Small intestine (tissue), 7 donors: ENCODE data around the gene PHACTR1. TPM values are rescaled to one million over a fixed set of nuclear protein-coding genes. Genes with fewer than 3 reads are reported as not detected.

Experiments used
- DNase-seq, 2 donors: peaks; one replicate each; pipeline versions ENCODE4 v3.0.0 to v3.0.0-alpha.2; 2013
- FAIRE-seq: peaks from 2 replicates; lab custom pipeline; 2012; peaks lifted over from hg19 to GRCh38; lab: Jason Lieb, UNC
- H3K27ac ChIP-seq, 3 donors: one replicate each; pipeline ENCODE4 v1.5.1; 2013; ENCODE audit warnings: low read length in 2 of 3, mild to moderate bottlenecking in 2 of 3, control low read depth in 1 of 3, inconsistent platforms in 1 of 3, low read depth in 1 of 3, moderate library complexity in 1 of 3
- H3K27me3 ChIP-seq, 3 donors: one replicate each; pipeline ENCODE4 v1.6.1; 2013; ENCODE audit warnings: low read length in 3 of 3, inconsistent platforms in 1 of 3; ENCODE audit not compliant: control insufficient read depth in 3 of 3, insufficient read depth in 3 of 3
- H3K36me3 ChIP-seq, 3 donors: one replicate each; pipeline ENCODE4 v1.6.1; 2013; ENCODE audit warnings: low read length in 3 of 3, inconsistent platforms in 1 of 3, low read depth in 1 of 3, mild to moderate bottlenecking in 1 of 3, moderate library complexity in 1 of 3; ENCODE audit not compliant: control insufficient read depth in 3 of 3, insufficient read depth in 2 of 3
- H3K4me1 ChIP-seq, 3 donors: one replicate each; pipeline ENCODE4 v1.6.1; 2013; ENCODE audit warnings: low read length in 2 of 3, inconsistent platforms in 1 of 3, low read depth in 1 of 3, mild to moderate bottlenecking in 1 of 3, moderate library complexity in 1 of 3; ENCODE audit not compliant: control insufficient read depth in 3 of 3, insufficient read depth in 2 of 3
- H3K4me3 ChIP-seq, 3 donors: one replicate each; pipeline ENCODE4 v1.5.1; 2013; ENCODE audit warnings: low read length in 3 of 3, control low read depth in 1 of 3, inconsistent platforms in 1 of 3, low read depth in 1 of 3, mild to moderate bottlenecking in 1 of 3, moderate library complexity in 1 of 3
- H3K9me3 ChIP-seq, 2 donors: one replicate each; pipeline ENCODE4 v1.6.1; 2013; ENCODE audit warnings: low read depth in 1 of 2, low read length in 1 of 2; ENCODE audit not compliant: control insufficient read depth in 2 of 2, insufficient read depth in 1 of 2
- WGBS, 3 donors: extraction: QIAGEN DNeasy Blood & Tissue Kit; methylation state at CpG; one replicate each; pipeline ENCODE4 v1.1.7; 2013; 5-methylcytosine and 5-hydroxymethylcytosine counted together
- polyA plus RNA-seq, 4 donors: library from polyadenylated mRNA; stranded (reverse) in 3 of 4; unstranded in 1 of 4; fragments of 200-250 nt in 3 of 4; fragments of 120-200 nt in 1 of 4; gene quantifications; one replicate each; pipeline versions ENCODE4 v1.2.1 to v1.2.3, GENCODE V29; 2013
- donor health status: healthy with polysubstance abuse.
- donor health status: control.
- donor health status: control.
- donor health status: Bipolar disorder and iron deficiency.
- donor health status: healthy.

Gene PHACTR1
- polyA plus RNA-seq, 4 donors, result 0.67 to 3.8 (median 1.8) TPM

GRCh38 chr6:12947151-12947871 lies 230.7 kb downstream of the PHACTR1 start:
- FAIRE-seq (no peak), DNase-seq (no peak)
- WGBS, 3 donors, result 72 to 78% (median 74%) methylated on average over 4 of the region's 4 CpGs

GRCh38 chr6:12947967-12948366 lies 231.4 kb downstream of the PHACTR1 start:
- WGBS, 3 donors, result 92 to 97% (median 93%) methylated on average over 1 of the region's 1 CpG
- H3K4me3 ChIP-seq, result no peak overlapping the region

More at GRCh38 chr6:12947151-12947871, 230.7 kb downstream of the PHACTR1 start:
- H3K36me3 ChIP-seq, result no peaks in the 10 kb centered on the region
- no peaks in the 10 kb centered on the region for H3K4me1 ChIP-seq
- H3K9me3 ChIP-seq, result no peaks in the 10 kb centered on the region
- no peaks in the 10 kb centered on the region for H3K27me3 ChIP-seq
- H3K27ac ChIP-seq, result no peak overlapping the region
- H3K4me3 ChIP-seq, result no peak overlapping the region

GRCh38 chr6:12950976-12951375 lies 234.4 kb downstream of the PHACTR1 start:
- WGBS, 3 donors, result 61 to 73% (median 62%) methylated on average over 5 of the region's 5 CpGs
- H3K27me3 ChIP-seq, result peaks cover 0 to 3% (median 0%) of the 10 kb centered on the region in 3 donors
- H3K4me3 ChIP-seq, result no peak overlapping the region
- no peaks in the 10 kb centered on the region for H3K36me3 ChIP-seq
- H3K9me3 ChIP-seq, result no peaks in the 10 kb centered on the region
- H3K27ac ChIP-seq, result no peak overlapping the region
- DNase-seq, result no peak
- no peaks in the 10 kb centered on the region for H3K4me1 ChIP-seq
- no peak for FAIRE-seq

More at GRCh38 chr6:12947967-12948366, 231.4 kb downstream of the PHACTR1 start:
- DNase-seq (no peak), FAIRE-seq (no peak)
- Histone ChIP-seq H3K27ac (no peak overlapping the region), H3K9me3 (no peaks in the 10 kb centered on the region), H3K4me1 (no peaks in the 10 kb centered on the region), H3K36me3 (no peaks in the 10 kb centered on the region), H3K27me3 (no peaks in the 10 kb centered on the region)

- peaks cover 0 to 6% (median 0%) of the 10 kb centered on the region in 3 donors for H3K27me3 ChIP-seq
- no peak for FAIRE-seq
- H3K36me3 ChIP-seq, result no peaks in the 10 kb centered on the region
- no peaks in the 10 kb centered on the region for H3K9me3 ChIP-seq
- no peak overlapping the region for H3K4me3 ChIP-seq
- no peak for DNase-seq
- no peaks in the 10 kb centered on the region for H3K4me1 ChIP-seq
- no peak overlapping the region for H3K27ac ChIP-seq
Measured at GRCh38 chr6:12951415-12951814, 234.8 kb downstream of the PHACTR1 start.

GRCh38 chr6:12952318-12952717 lies 235.8 kb downstream of the PHACTR1 start:
- H3K4me1 ChIP-seq, result peaks cover 0 to 4% (median 0%) of the 10 kb centered on the region in 3 donors
- no peaks in the 10 kb centered on the region for H3K9me3 ChIP-seq
- no peak overlapping the region for H3K27ac ChIP-seq
- no peaks in the 10 kb centered on the region for H3K36me3 ChIP-seq
- no peak overlapping the region for H3K4me3 ChIP-seq
- 63 to 81% (median 76%) methylated on average over 4 of the region's 4 CpGs for WGBS, 3 donors
- no peak for DNase-seq
- peaks cover 0 to 13% (median 0%) of the 10 kb centered on the region in 3 donors for H3K27me3 ChIP-seq
- FAIRE-seq, result no peak

GRCh38 chr6:12955956-12956355 lies 239.4 kb downstream of the PHACTR1 start:
- FAIRE-seq, result no peak
- H3K4me1 ChIP-seq, result peaks cover 0 to 10% (median 3%) of the 10 kb centered on the region in 3 donors
- no peak overlapping the region for H3K4me3 ChIP-seq
- 89 to 94% (median 92%) methylated on average over 5 of the region's 5 CpGs for WGBS, 3 donors
- H3K27me3 ChIP-seq, result peaks cover 0 to 24% (median 0%) of the 10 kb centered on the region in 3 donors
- no peak overlapping the region for H3K27ac ChIP-seq
- DNase-seq, result no peak
- no peaks in the 10 kb centered on the region for H3K9me3 ChIP-seq
- no peaks in the 10 kb centered on the region for H3K36me3 ChIP-seq

- H3K27me3 ChIP-seq, result peaks cover 0 to 24% (median 0%) of the 10 kb centered on the region in 3 donors
- H3K27ac ChIP-seq, result peak overlapping the region in 2 of 3 donors; percentile 65 to 71
- H3K36me3 ChIP-seq, result no peaks in the 10 kb centered on the region
- DNase-seq (no peak), FAIRE-seq (no peak)
- H3K4me3 ChIP-seq, result peak overlapping the region; percentile 49 to 63 (median 56)
- 3 to 4% (median 3%) methylated on average over 6 of the region's 6 CpGs for WGBS, 3 donors
- no peaks in the 10 kb centered on the region for H3K9me3 ChIP-seq
- peaks cover 0 to 10% (median 3%) of the 10 kb centered on the region in 3 donors for H3K4me1 ChIP-seq
Measured at GRCh38 chr6:12956991-12957320, 240.4 kb downstream of the PHACTR1 start.

- no peaks in the 10 kb centered on the region for H3K36me3 ChIP-seq
- no peak for FAIRE-seq
- peak; percentile 39 to 40 for DNase-seq
- peaks cover 0 to 10% (median 3%) of the 10 kb centered on the region in 3 donors for H3K4me1 ChIP-seq
- WGBS, 3 donors, result 0 to 1% (median 1%) methylated on average over 24 of the region's 24 CpGs
- no peaks in the 10 kb centered on the region for H3K9me3 ChIP-seq
- H3K27me3 ChIP-seq, result peaks cover 0 to 24% (median 0%) of the 10 kb centered on the region in 3 donors
- peak overlapping the region; percentile 49 to 63 (median 56) for H3K4me3 ChIP-seq
- peak overlapping the region; percentile 8 to 71 (median 65) for H3K27ac ChIP-seq
Measured at GRCh38 chr6:12957321-12958051, 240.9 kb downstream of the PHACTR1 start.
